Mononuclear cell (primary cell): ENCODE results near the gene AREL1. TPM values are rescaled to one million over a fixed set of nuclear protein-coding genes. Genes with fewer than 3 reads are reported as not detected.
A peak's percentile ranks its signal among the peaks of the same experiment; 100 is the strongest.
"Not testable (repeated sequence)": the region's sequence is repeated elsewhere in the genome, so short reads cannot be mapped to it uniquely, and the experiment has no call there.

ENCODE experiments used
- H3K27me3 ChIP-seq: 2 replicates; pipeline ENCODE4 v1.6.0; 2011; ENCODE audit warnings: low read length, control low read depth; ENCODE audit not compliant: insufficient read depth
- H3K4me1 ChIP-seq: 2 replicates; pipeline ENCODE4 v1.5.1; 2011; ENCODE audit warnings: mild to moderate bottlenecking, low read length, control low read depth; ENCODE audit not compliant: insufficient read depth
- H3K4me3 ChIP-seq: 2 replicates; pipeline ENCODE4 v1.5.1; 2011; ENCODE audit warnings: mild to moderate bottlenecking, low read length, moderate library complexity
- H3K9me3 ChIP-seq: 2 replicates; pipeline ENCODE4 v1.5.1; 2011; ENCODE audit warnings: low read depth, mild to moderate bottlenecking, control low read depth, low read length
- total RNA-seq: library from RNA; depleted of rRNA; stranded (reverse); fragments of >200 nt; gene quantifications from one replicate; pipeline ENCODE4 v1.2.3, GENCODE V29; 2012

The AREL1 gene
- 32.8 TPM for total RNA-seq

DNA sequence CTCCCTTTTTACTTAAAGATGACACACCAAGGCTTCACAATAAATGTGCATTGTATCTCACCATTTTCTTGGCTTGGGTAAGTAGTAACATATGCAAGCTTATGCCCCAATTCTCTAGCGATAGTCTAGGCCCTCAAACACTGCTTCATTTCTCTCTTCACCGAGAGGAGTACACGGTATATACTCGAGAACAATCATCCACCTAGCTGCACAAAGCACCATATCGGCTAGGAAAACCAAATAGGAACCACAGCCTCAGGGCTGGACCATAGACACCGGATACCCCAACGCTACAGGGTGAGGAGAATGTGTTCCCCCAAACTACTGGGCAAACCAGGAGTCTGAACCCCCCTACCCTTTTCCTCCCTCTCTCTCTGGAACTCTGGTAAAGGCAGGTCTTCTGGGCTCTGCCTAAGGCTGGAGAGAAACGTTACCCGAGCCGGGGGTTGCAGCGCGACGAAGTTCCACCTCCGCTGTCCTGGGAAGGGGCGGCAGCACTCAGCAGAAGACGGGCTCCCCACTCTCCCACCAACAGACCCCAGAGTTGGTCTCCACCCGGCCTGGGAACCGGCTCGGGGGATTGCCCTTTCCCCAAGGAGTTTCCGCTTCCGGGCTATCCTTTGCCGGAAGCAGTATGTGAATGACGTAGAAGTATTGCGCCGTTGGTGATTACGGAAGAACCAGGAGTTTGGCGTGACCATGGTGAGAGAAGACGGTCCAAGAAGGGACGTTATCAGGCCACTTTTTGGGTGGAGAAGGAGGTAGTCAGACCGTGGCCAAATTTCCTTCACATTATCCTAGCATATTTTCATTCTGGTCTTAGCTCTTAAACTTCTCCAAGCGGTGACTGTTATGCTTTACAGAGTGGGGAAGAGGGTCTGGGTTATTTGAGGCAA lies at the start of gene AREL1, which contains the start of gene FCF1:
TSS of gene AREL1 (minus strand) at position 582 of the 896 bp plus-strand sequence. CDS start 27,465 bp downstream, outside the sequence.
TSS of gene FCF1 (plus strand) at position 646 of the 896 bp plus-strand sequence. CDS start at position 700, 54 bp downstream.
- Histone ChIP-seq H3K4me3 (peak within 1 kb of the TSS; percentile 82), H3K27me3 (no peaks in the 10 kb centered on the region), H3K9me3 (no peaks in the 10 kb centered on the region), H3K4me1 (peaks cover 29% of the 10 kb centered on the region)

DNA sequence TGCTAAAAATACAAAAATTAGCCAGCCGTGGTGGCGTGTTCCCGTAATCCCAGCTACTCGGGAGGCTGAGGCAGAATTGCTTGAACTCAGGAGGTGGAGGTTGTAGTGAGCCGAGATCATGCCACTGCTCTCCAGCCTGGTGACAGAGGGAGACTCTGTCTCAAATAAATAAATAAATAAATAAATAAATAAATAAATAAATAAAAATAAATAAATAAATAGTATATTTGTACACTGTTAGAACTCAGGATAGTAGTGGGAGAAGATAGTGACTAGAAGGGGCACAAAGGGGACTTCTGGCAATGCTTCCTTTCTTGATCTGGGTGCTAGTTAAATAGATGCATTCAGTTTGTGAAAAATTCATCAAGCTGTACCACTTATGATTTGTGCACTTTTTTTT lies 45.6 kb upstream of the AREL1 start:
- not testable (repeated sequence) for H3K4me1 ChIP-seq, H3K4me3 ChIP-seq, H3K9me3 ChIP-seq, H3K27me3 ChIP-seq

DNA sequence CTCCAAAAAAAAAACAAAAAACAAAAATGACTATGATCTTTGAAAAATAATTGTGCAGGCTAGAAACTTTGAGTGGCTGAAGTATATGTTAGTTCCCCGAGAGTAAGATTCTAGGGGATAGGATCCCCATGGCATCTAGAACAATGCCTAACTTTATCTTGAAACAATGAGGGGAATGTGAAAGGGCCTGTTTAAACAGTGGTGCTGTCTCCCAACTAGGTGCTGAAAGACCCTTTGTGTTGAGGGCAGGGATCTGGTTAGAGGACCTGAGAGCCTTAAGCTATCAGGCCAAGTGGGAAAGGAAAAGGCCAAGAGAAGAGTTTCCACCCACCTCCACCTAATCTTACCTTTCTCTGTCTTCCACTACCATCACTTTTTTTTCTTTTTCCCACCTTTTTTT lies 43.4 kb upstream of the AREL1 start:
- Histone ChIP-seq H3K27me3 (no peaks in the 10 kb centered on the region), H3K4me1 (no peaks in the 10 kb centered on the region), H3K4me3 (no peak overlapping the region), H3K9me3 (no peaks in the 10 kb centered on the region)

DNA sequence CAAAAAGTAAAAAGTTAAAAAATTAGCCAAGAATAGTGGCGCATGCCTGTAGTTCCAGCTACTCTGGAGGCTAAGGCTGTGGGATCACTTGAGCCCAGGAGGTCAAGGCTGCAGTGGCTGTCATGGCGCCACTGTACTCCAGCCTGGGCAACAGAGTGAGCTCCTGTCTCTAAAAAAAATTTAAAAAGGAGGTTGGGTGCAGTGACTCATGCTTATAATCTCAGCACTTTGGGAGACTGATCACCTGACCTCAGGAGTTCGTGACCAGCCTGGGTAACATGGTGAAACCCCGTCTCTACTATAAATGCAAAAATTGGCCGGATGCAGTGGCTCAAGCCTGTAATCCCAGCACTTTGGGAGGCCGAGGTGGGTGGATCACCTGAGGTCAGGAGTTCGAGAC lies 42.0 kb upstream of the AREL1 start:
- Histone ChIP-seq H3K4me3 (no peak overlapping the region), H3K9me3 (no peaks in the 10 kb centered on the region), H3K27me3 (no peaks in the 10 kb centered on the region), H3K4me1 (no peaks in the 10 kb centered on the region)

DNA sequence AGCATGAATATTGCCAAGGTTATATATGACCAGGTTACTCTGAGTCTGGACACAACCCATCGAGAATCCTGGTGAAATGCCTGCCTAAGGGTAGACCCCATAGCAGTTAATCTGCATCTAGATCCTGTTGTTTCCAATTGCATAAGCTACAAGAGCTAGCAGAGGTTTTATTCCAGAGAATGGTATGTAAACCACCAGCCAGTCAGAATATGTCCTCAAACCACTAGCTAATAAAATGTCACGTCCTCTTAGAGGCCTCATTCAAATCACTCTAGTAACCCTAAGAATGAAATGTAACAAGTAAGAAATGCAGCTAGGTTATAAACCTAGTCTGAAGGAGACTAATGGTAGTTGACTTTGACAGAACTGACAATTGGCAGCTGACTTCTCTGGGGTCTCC lies 41.3 kb upstream of the AREL1 start:
- Histone ChIP-seq H3K4me3 (no peak overlapping the region), H3K27me3 (no peaks in the 10 kb centered on the region), H3K9me3 (no peaks in the 10 kb centered on the region), H3K4me1 (no peaks in the 10 kb centered on the region)

DNA sequence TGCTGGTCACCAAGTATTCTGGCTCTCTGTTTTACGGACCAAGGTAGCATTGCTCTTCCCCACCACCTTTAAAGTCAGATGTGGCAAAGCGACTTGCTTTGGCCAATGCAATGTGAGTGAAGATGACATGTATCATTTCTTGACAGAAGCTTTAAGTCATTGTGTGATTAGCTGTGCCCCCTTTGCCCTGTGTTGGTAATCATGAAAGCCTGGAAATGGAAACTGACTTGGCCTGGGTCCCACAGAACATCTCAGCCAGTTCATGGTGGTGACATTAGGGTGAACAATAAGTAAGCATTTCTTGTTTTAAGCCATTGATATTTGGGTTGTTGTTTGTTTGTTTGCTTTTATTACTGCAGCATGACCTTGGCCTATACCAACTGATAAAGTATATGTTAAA lies 34.4 kb upstream of the AREL1 start:
- no peaks in the 10 kb centered on the region for H3K4me1 ChIP-seq
- H3K4me3 ChIP-seq = no peak overlapping the region
- H3K27me3 ChIP-seq = no peaks in the 10 kb centered on the region

GRCh38 chr14:74739293-74740030 lies 26.6 kb upstream of the AREL1 start:
- no peaks in the 10 kb centered on the region for H3K9me3 ChIP-seq
- H3K4me1 ChIP-seq = no peaks in the 10 kb centered on the region
- no peaks in the 10 kb centered on the region for H3K27me3 ChIP-seq
- H3K4me3 ChIP-seq = no peak overlapping the region

More for the DNA sequence above, 34.4 kb upstream of the AREL1 start:
- H3K9me3 ChIP-seq = no peaks in the 10 kb centered on the region

- H3K4me3 ChIP-seq = no peak overlapping the region
- no peaks in the 10 kb centered on the region for H3K4me1 ChIP-seq
- H3K27me3 ChIP-seq = no peaks in the 10 kb centered on the region
- no peaks in the 10 kb centered on the region for H3K9me3 ChIP-seq
These were observed 25.0 kb upstream of the AREL1 start for GRCh38 chr14:74737753-74738325.

DNA sequence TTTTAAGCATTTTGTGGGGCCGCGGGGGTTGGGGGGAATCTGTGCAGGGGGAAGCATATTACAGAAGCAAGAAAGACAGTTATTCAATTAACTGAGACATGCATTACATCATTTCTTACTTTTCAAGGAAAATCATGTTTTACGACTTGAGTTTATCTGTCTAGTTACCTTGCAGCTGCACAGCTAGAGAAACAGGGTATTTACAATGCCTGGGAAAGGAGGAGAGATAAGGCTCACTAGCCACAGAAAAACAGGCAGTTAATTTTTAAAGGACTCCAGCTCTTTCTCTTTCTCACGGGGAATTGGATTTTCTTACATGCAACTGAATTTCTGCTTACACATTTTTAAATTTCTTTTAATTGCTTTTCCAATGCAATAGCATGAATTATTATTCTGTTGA lies 22.2 kb upstream of the AREL1 start:
- Histone ChIP-seq H3K9me3 (no peaks in the 10 kb centered on the region), H3K4me1 (no peaks in the 10 kb centered on the region), H3K4me3 (no peak overlapping the region), H3K27me3 (no peaks in the 10 kb centered on the region)

GRCh38 chr14:74733221-74733620 lies 20.3 kb upstream of the AREL1 start:
- Histone ChIP-seq H3K4me3 (no peak overlapping the region), H3K27me3 (no peaks in the 10 kb centered on the region)

DNA sequence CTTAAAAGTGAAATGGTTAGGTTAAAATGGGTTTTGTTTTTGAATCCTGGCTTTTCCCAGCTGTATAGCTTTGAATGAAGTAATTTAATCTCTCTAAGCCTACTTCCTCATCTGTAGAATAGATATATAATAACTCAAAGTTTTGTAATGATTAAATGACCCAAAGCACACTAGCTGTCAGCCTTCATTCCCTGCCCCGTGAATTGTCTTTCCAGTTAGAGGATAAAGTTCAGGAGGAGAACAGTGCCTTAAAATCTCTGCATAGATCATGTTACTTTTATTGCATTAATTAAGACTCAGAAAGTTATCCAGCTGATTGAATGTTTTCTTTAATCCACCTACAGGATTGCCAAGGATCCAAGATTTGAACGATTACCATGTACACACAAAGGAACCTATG lies 19.5 kb upstream of the AREL1 start:
- Histone ChIP-seq H3K4me1 (no peaks in the 10 kb centered on the region), H3K9me3 (no peaks in the 10 kb centered on the region), H3K27me3 (no peaks in the 10 kb centered on the region), H3K4me3 (no peak overlapping the region)

More at GRCh38 chr14:74733221-74733620, 20.3 kb upstream of the AREL1 start:
- Histone ChIP-seq H3K4me1 (no peaks in the 10 kb centered on the region), H3K9me3 (no peaks in the 10 kb centered on the region)

GRCh38 chr14:74723134-74723533 lies 10.3 kb upstream of the AREL1 start:
- no peaks in the 10 kb centered on the region for H3K4me1 ChIP-seq
- no peaks in the 10 kb centered on the region for H3K27me3 ChIP-seq
- H3K4me3 ChIP-seq = no peak overlapping the region
- H3K9me3 ChIP-seq = no peaks in the 10 kb centered on the region

GRCh38 chr14:74720526-74720925 lies 7.6 kb upstream of the AREL1 start:
- Histone ChIP-seq H3K9me3 (no peaks in the 10 kb centered on the region), H3K4me1 (no peaks in the 10 kb centered on the region), H3K4me3 (no peak overlapping the region), H3K27me3 (no peaks in the 10 kb centered on the region)

DNA sequence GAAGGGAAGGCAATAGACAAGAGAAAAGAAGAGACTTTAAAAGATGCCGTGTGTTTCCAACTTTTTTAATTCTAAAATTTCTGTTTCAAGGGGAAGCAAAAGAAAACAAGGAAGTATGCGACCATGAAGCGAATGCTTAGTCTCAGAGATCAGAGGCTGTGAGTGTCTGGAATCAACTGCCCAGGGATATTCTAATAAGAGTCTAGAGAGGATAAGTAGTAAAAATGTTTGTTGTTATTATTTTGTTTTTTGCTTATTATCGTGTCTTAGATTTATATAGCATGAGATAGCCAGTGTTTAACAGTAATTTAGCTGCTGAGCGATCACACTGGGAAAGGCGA lies 485 bp upstream of the AREL1 start:
- Histone ChIP-seq H3K9me3 (no peaks in the 10 kb centered on the region), H3K4me3 (peak overlapping the region; percentile 82), H3K4me1 (peaks cover 29% of the 10 kb centered on the region), H3K27me3 (no peaks in the 10 kb centered on the region)

- Histone ChIP-seq H3K27me3 (no peaks in the 10 kb centered on the region), H3K4me3 (no peak overlapping the region), H3K4me1 (peaks cover 29% of the 10 kb centered on the region), H3K9me3 (no peaks in the 10 kb centered on the region)
These were observed 1.2 kb downstream of the AREL1 start for GRCh38 chr14:74711651-74712050.
